GM12878 (cell line): ENCODE data around the gene USP2. TPM values are rescaled to one million over a fixed set of nuclear protein-coding genes. Genes with fewer than 3 reads are reported as not detected.

Experiments
- ATAC-seq: fragments of 200-7000 bp; cut with Tn5 transposase; 3 replicates; pipeline ENCODE4 v1.9.1; 2020; ENCODE audit warnings: mild to moderate bottlenecking, moderate library complexity
- BruUV-seq: library from RNA; stranded (reverse); fragments of 400-500 nt; replicated peaks from 2 replicates; lab custom pipeline; 2021; lab: Mats Ljungman, UMichigan
- CTCF ChIA-PET: fragments of 300-600 bp; sonication (Branson Sonifier 250); formaldehyde crosslinking; extraction: SDS; loops from one replicate; lab custom pipeline; 2021; ENCODE audit warnings: inconsistent platforms; lab: Yijun Ruan, JAX
- POLR2A ChIA-PET: fragments of 350-600 bp; formaldehyde crosslinking; extraction: SDS; loops from one replicate; lab custom pipeline; 2021; ENCODE audit warnings: inconsistent platforms; lab: Charles Lee
- RAD21 ChIA-PET: fragments of 300-600 bp; sonication (Branson Sonifier 250); formaldehyde crosslinking; loops from one replicate; lab custom pipeline; 2023; ENCODE audit warnings: antibody characterized with exemption; ENCODE audit not compliant: unreplicated experiment; lab: Charles Lee
- SMC1A ChIA-PET: fragments of 300-600 bp; sonication (Branson Sonifier 250); formaldehyde crosslinking; loops from one replicate; lab custom pipeline; 2023; ENCODE audit not compliant: unreplicated experiment, uncharacterized antibody; lab: Charles Lee
- DNase-seq: peaks from one replicate; pipeline ENCODE4 v3.0.0-alpha.2; 2011; ENCODE audit warnings: low read depth, low spot score
- FAIRE-seq: peaks from 3 replicates; lab custom pipeline; 2011; peaks lifted over from hg19 to GRCh38; lab: Jason Lieb, UNC
- H2AFZ ChIP-seq: 2 replicates; pipeline ENCODE4 v1.6.0; 2011; ENCODE audit warnings: low read depth, low read length, control low read depth; ENCODE audit not compliant: control insufficient read depth
- H3K27ac ChIP-seq: 2 replicates; pipeline ENCODE4 v1.5.1; 2011; ENCODE audit warnings: control low read depth; ENCODE audit not compliant: control insufficient read depth, insufficient read depth
- H3K27me3 ChIP-seq, 2 experiments: replicated peaks in 1 of 2; 2 replicates each; pipeline versions ENCODE4 v1.6.0 to v1.6.1; 2011; ENCODE audit warnings: low read length in 1 of 2; ENCODE audit not compliant: control insufficient read depth in 2 of 2, insufficient read depth in 2 of 2
- H3K36me3 ChIP-seq, 2 experiments: 2 replicates each; pipeline ENCODE4 v1.5.1; 2011; ENCODE audit warnings: low read length in 1 of 2; ENCODE audit not compliant: control insufficient read depth in 2 of 2, insufficient read depth in 2 of 2
- H3K4me1 ChIP-seq: 2 replicates; pipeline ENCODE4 v1.6.1; 2011; ENCODE audit warnings: mild to moderate bottlenecking, low read length, moderate library complexity, mixed read lengths; ENCODE audit not compliant: control insufficient read depth, insufficient read depth
- H3K4me2 ChIP-seq: 2 replicates; pipeline ENCODE4 v1.6.0; 2011; ENCODE audit warnings: control low read depth; ENCODE audit not compliant: control insufficient read depth, insufficient read depth
- H3K4me3 ChIP-seq: fragments of 200-600 bp; sonication (generic); 2 replicates; pipeline ENCODE4 v1.5.1; 2016
- H3K79me2 ChIP-seq: 2 replicates; pipeline ENCODE4 v1.6.0; 2011; ENCODE audit warnings: low read length; ENCODE audit not compliant: control insufficient read depth, insufficient read depth
- H3K9ac ChIP-seq: 2 replicates; pipeline ENCODE4 v1.8.0; 2011; ENCODE audit warnings: low read length, control low read depth, mixed read lengths; ENCODE audit not compliant: control insufficient read depth, insufficient read depth
- H3K9me3 ChIP-seq: replicated peaks from 3 replicates; pipeline ENCODE4 v1.5.1; 2011; ENCODE audit warnings: mild to moderate bottlenecking, low read length; ENCODE audit not compliant: control insufficient read depth, insufficient read depth
- H4K20me1 ChIP-seq: 2 replicates; pipeline ENCODE4 v1.6.0; 2011; ENCODE audit not compliant: control insufficient read depth, insufficient read depth
- ATF7 ChIP-seq: fragments of 450-650 bp; IDR thresholded peaks from 2 replicates; pipeline ENCODE4 v1.6.1; 2016; ENCODE audit warnings: low read depth, mild to moderate bottlenecking
- CTCF ChIP-seq, 3 experiments: IDR thresholded peaks in 2 of 3; conservative IDR thresholded peaks in 1 of 3; 2 replicates each; pipeline ENCODE4 v1.5.1; 2011; ENCODE audit warnings: low read depth in 3 of 3, low read length in 3 of 3, mild to moderate bottlenecking in 3 of 3, control low read depth in 2 of 3, moderate library complexity in 2 of 3, inconsistent platforms in 1 of 3, mixed read lengths in 1 of 3; ENCODE audit not compliant: control insufficient read depth in 2 of 3, insufficient read depth in 1 of 3; ENCODE audit errors: extremely low read depth in 1 of 3
- NBN ChIP-seq: fragments of 450-650 bp; IDR thresholded peaks from 2 replicates; pipeline ENCODE4 v1.6.1; 2016
- PAX8 ChIP-seq: fragments of 450-650 bp; IDR thresholded peaks from 2 replicates; pipeline ENCODE4 v1.6.1; 2017; ENCODE audit warnings: mild to moderate bottlenecking, moderate library complexity
- YY1 ChIP-seq: IDR thresholded peaks from 2 replicates; pipeline ENCODE4 v1.6.1; 2011; ENCODE audit warnings: low read depth, mild to moderate bottlenecking, low read length
- ZBTB4 ChIP-seq: fragments of 450-650 bp; formaldehyde crosslinking; IDR thresholded peaks from 2 replicates; pipeline ENCODE4 v1.4.0; 2022; ENCODE audit warnings: mild to moderate bottlenecking, moderate library complexity
- ZNF622 ChIP-seq: fragments of 450-650 bp; IDR thresholded peaks from 2 replicates; pipeline ENCODE4 v1.6.1; 2017; ENCODE audit warnings: mild to moderate bottlenecking, inconsistent platforms
- WGBS: methylation state at CpG from one replicate; pipeline ENCODE4 v1.1.6; 2016; ENCODE audit warnings: low lambda C conversion rate; ENCODE audit not compliant: insufficient replicate concordance, insufficient coverage; ENCODE audit errors: missing lambda C conversion rate; 5-methylcytosine and 5-hydroxymethylcytosine counted together
- in situ Hi-C: fragments of 300-500 bp; cut with MboI; formaldehyde crosslinking; loops from 9 replicates; pipeline ENCODE4 v1.14.3; 2018; ENCODE audit warnings: mixed read lengths
- intact Hi-C: fragments of 100-400 bp; cut with micrococcal nuclease; formaldehyde crosslinking; loops from one replicate; pipeline ENCODE4 v1.14.2; 2022; ENCODE audit not compliant: unreplicated experiment
- polyA plus RNA-seq, 11 experiments: library from polyadenylated mRNA; depleted of rRNA in 4 of 11; unstranded in 6 of 11; stranded (reverse) in 5 of 11; fragments of >200 nt; fragmentation: Nextera tagmentation in 4 of 11; fragmentation: Illumina TruSeq in 1 of 11; extraction: Ambion mirVana in 4 of 11; extraction: Trizol in 1 of 11; gene quantifications; 1 replicate in 1 of 11; 2 replicates in 10 of 11; pipeline versions ENCODE4 v1.2.1 to v1.2.3, GENCODE V29; 2011 to 2016; ENCODE audit warnings: inconsistent platforms in 2 of 11, missing spikeins in 2 of 11, low read depth in 1 of 11
- total RNA-seq, 4 experiments: library from RNA; depleted of rRNA in 3 of 4; stranded (reverse); fragments of >200 nt in 3 of 4; fragmentation: Illumina TruSeq in 1 of 4; extraction: Trizol in 1 of 4; gene quantifications; 2 replicates each; pipeline versions ENCODE4 v1.2.1 to v1.2.3, GENCODE V29; 2013 to 2021

The USP2 gene
- total and polyA plus RNA-seq, 10 of the 15 experiments (the other 5 are each of a cell fraction or from before 2014, with no cell fraction given): 0.03 to 0.13 (median 0.06) TPM; not detected in 4

GRCh38 chr11:119380160-119380826, 1.2 kb downstream of the USP2 start:
- H3K4me1 ChIP-seq: 0 out of 2 replicates have a peak, but pooled peaks cover 3% of the 10 kb centered on the region
- FAIRE-seq (no peak), ATAC-seq (no peak), DNase-seq (no peak)
- BruUV-seq: no TSS peak
- no peak overlapping the region for H3K4me2 ChIP-seq
- intact Hi-C loops: no loop called here
- ChIA-PET POLR2A (interaction anchor here (0.6 kb wide), 1 partner anchor 54 kb away, joined by 4 read pairs; no protein-coding TSS in a partner anchor), SMC1A (interaction anchor here (1.3 to 1.5 kb wide), 2 partner anchors 24 to 95 kb away, joined by 7 to 9 read pairs; no protein-coding TSS in a partner anchor), CTCF (interaction anchor here (0.6 to 17.9 kb wide), 10 partner anchors 9 to 130 kb away, joined by 3 to 183 read pairs (median 6); no protein-coding TSS in a partner anchor), RAD21 (interaction anchor here (0.6 kb wide), 1 partner anchor 475 kb away, joined by 3 read pairs; no protein-coding TSS in a partner anchor)
- H3K27me3 ChIP-seq: peaks cover 0 to 8% of the 10 kb centered on the region in 2 experiments; a peak in 3 of 4 replicates
- 50% methylated on average over 13 of the region's 13 CpGs for WGBS
- H2AFZ ChIP-seq: no peak overlapping the region
- no peak overlapping the region for H3K4me3 ChIP-seq
- TF ChIP-seq ZNF622 (no peak), ATF7 (no peak), YY1 (no peak), NBN (no peak), CTCF (IDR thresholded peaks at IDR 0.05 in 2 of 3, conservative IDR thresholded peaks at IDR 0.05 in 1 of 3; ENCODE audit: control insufficient read depth in 2 of 3, extremely low read depth in 1 of 3, insufficient read depth in 1 of 3, low read depth in 3 of 3, low read length in 3 of 3) (no peak), ZBTB4 (CRISPR knock-in tag) (no peak), PAX8 (no peak)
- no peak overlapping the region for H3K9ac ChIP-seq
- no peaks in the 10 kb centered on the region for H3K79me2 ChIP-seq
- H3K36me3 ChIP-seq: no peaks in the 10 kb centered on the region
- no peaks in the 10 kb centered on the region for H3K9me3 ChIP-seq
- in situ Hi-C loops: no loop called here
- no peak overlapping the region for H3K27ac ChIP-seq
- H4K20me1 ChIP-seq: no peaks in the 10 kb centered on the region
